B cell (primary cell): ENCODE data around the gene PEX14.

Source experiments
- CTCF ChIP-seq: fragments of 200-600 bp; IDR thresholded peaks from one replicate; pipeline ENCODE4 v1.8.0; 2022; ENCODE audit warnings: antibody characterized with exemption, mild to moderate bottlenecking
- EZH2 ChIP-seq: IDR thresholded peaks from 2 replicates; pipeline ENCODE4 v1.6.1; 2012; ENCODE audit warnings: borderline replicate concordance, low read depth, mild to moderate bottlenecking, moderate library complexity, low read length; ENCODE audit not compliant: insufficient read depth, poor library complexity, severe bottlenecking

GRCh38 chr1:10444248-10444647, 30.5 kb upstream of the PEX14 start:
- TF ChIP-seq CTCF (no peak), EZH2 (no peak)
